Esophagus squamous epithelium (tissue), 4 donors: ENCODE data around the gene TNIK.

Source experiments
- POLR2A ChIP-seq, 4 donors: fragments of 450-650 bp; IDR thresholded peaks; one replicate each; pipeline ENCODE4 v1.6.1; 2017; ENCODE audit warnings: antibody characterized with exemption in 4 of 4, mild to moderate bottlenecking in 4 of 4, moderate library complexity in 3 of 4
- TF ChIP-seq, protein P1 (sequence below), 6 experiments: fragments of 450-650 bp in 4 of 6; fragments of 200-600 bp in 2 of 6; sonication (generic) in 2 of 6; IDR thresholded peaks; one replicate each; pipeline ENCODE4 v1.5.1; 2016 to 2019; ENCODE audit warnings: antibody characterized with exemption in 6 of 6, mild to moderate bottlenecking in 4 of 6, moderate library complexity in 4 of 6

DNA sequence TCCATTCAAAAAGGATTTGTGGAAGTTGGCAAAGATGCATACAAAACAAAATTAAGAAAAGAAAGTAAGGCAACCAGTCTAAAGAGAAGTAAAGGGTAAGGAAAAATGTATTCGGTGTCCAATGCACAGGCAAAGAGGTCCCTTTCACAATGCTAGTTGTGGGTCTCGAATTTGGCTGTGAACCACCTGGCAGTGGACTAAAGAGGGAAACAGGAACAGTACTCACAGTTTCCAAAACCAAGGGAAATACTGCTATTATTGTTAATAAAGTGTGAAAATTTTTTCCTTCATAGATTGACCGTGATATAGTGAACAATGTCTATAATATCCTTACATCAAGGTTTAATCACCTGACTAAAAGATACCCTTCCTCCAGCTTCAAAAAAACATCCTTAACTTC, 57.9 kb downstream of the TNIK start:
- no peak for TF ChIP-seq POLR2A (IDR thresholded peaks at IDR 0.05)
- TF ChIP-seq, protein P1, sequence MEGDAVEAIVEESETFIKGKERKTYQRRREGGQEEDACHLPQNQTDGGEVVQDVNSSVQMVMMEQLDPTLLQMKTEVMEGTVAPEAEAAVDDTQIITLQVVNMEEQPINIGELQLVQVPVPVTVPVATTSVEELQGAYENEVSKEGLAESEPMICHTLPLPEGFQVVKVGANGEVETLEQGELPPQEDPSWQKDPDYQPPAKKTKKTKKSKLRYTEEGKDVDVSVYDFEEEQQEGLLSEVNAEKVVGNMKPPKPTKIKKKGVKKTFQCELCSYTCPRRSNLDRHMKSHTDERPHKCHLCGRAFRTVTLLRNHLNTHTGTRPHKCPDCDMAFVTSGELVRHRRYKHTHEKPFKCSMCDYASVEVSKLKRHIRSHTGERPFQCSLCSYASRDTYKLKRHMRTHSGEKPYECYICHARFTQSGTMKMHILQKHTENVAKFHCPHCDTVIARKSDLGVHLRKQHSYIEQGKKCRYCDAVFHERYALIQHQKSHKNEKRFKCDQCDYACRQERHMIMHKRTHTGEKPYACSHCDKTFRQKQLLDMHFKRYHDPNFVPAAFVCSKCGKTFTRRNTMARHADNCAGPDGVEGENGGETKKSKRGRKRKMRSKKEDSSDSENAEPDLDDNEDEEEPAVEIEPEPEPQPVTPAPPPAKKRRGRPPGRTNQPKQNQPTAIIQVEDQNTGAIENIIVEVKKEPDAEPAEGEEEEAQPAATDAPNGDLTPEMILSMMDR (IDR thresholded peaks at IDR 0.05) = no peak
